ENCODE measurements around the gene ZNF70. TPM values are rescaled to one million over a fixed set of nuclear protein-coding genes. Genes with fewer than 3 reads are reported as not detected.

ZNF70 gene
- total and polyA plus RNA-seq, 9 of the 15 experiments (the other 6 are each of a cell fraction or from before 2014, with no cell fraction given), result 0.14 to 3.3 (median 1.4) TPM

DNA sequence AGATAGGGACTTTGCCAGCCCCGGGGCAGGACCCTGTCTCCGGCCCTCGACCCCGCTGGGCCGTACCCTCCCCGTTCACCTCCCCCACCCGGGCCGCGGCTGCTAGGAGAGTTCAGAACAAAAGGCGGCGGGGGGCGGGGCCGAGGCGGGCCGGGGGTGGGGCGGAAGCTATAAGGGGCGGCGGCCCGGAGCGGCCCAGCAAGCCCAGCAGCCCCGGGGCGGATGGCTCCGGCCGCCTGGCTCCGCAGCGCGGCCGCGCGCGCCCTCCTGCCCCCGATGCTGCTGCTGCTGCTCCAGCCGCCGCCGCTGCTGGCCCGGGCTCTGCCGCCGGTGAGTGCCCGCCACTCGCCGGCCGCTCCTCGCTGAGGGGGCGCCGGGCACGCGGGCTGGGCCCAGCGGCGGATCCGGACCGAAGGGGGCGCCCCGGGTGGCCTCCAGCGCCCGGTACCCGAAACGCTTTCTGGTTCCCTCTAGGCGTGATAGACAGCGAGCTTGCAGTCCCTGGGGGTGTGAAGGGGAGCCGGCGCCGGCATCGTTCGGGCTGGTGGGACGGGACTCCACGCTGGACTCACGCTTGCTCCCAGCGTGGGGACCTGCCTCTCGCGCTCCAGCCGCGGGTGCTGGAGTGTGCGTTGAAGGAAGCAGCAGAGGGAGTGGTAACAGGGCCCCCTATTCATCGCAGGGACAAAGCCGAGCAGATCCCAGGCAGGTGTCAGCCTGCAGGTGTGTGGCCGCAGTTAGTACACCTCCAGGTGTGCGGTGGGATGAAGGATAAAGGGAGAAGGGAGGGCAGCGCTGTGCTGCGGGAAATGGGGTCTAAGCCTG is 21.9 kb upstream of the ZNF70 start, which contains the start of gene MMP11 (continued):
- TF ChIP-seq, protein P1, sequence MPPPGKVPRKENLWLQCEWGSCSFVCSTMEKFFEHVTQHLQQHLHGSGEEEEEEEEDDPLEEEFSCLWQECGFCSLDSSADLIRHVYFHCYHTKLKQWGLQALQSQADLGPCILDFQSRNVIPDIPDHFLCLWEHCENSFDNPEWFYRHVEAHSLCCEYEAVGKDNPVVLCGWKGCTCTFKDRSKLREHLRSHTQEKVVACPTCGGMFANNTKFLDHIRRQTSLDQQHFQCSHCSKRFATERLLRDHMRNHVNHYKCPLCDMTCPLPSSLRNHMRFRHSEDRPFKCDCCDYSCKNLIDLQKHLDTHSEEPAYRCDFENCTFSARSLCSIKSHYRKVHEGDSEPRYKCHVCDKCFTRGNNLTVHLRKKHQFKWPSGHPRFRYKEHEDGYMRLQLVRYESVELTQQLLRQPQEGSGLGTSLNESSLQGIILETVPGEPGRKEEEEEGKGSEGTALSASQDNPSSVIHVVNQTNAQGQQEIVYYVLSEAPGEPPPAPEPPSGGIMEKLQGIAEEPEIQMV (tag; conservative IDR thresholded peaks at IDR 0.05; ENCODE audit: low read depth), result no peak
- TF ChIP-seq CREM (IDR thresholded peaks at IDR 0.05; ENCODE audit: low read depth), result no peak
- TF ChIP-seq, protein P2, sequence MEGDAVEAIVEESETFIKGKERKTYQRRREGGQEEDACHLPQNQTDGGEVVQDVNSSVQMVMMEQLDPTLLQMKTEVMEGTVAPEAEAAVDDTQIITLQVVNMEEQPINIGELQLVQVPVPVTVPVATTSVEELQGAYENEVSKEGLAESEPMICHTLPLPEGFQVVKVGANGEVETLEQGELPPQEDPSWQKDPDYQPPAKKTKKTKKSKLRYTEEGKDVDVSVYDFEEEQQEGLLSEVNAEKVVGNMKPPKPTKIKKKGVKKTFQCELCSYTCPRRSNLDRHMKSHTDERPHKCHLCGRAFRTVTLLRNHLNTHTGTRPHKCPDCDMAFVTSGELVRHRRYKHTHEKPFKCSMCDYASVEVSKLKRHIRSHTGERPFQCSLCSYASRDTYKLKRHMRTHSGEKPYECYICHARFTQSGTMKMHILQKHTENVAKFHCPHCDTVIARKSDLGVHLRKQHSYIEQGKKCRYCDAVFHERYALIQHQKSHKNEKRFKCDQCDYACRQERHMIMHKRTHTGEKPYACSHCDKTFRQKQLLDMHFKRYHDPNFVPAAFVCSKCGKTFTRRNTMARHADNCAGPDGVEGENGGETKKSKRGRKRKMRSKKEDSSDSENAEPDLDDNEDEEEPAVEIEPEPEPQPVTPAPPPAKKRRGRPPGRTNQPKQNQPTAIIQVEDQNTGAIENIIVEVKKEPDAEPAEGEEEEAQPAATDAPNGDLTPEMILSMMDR (IDR thresholded peaks at IDR 0.05 in 2 of 3, conservative IDR thresholded peaks at IDR 0.05 in 1 of 3; ENCODE audit: insufficient read depth in 2 of 3, low read depth in 1 of 3, low read length in 3 of 3), result peak in 2 of 3 experiments; percentile 10; a peak in 1 of 6 replicates
- TF ChIP-seq RBM25 (IDR thresholded peaks at IDR 0.05; ENCODE audit: low read depth, low read length, severe bottlenecking), result peak; percentile 44
- no peak for TF ChIP-seq ZNF311 (CRISPR knock-in tag; IDR thresholded peaks at IDR 0.05)
- TF ChIP-seq, protein P3, sequence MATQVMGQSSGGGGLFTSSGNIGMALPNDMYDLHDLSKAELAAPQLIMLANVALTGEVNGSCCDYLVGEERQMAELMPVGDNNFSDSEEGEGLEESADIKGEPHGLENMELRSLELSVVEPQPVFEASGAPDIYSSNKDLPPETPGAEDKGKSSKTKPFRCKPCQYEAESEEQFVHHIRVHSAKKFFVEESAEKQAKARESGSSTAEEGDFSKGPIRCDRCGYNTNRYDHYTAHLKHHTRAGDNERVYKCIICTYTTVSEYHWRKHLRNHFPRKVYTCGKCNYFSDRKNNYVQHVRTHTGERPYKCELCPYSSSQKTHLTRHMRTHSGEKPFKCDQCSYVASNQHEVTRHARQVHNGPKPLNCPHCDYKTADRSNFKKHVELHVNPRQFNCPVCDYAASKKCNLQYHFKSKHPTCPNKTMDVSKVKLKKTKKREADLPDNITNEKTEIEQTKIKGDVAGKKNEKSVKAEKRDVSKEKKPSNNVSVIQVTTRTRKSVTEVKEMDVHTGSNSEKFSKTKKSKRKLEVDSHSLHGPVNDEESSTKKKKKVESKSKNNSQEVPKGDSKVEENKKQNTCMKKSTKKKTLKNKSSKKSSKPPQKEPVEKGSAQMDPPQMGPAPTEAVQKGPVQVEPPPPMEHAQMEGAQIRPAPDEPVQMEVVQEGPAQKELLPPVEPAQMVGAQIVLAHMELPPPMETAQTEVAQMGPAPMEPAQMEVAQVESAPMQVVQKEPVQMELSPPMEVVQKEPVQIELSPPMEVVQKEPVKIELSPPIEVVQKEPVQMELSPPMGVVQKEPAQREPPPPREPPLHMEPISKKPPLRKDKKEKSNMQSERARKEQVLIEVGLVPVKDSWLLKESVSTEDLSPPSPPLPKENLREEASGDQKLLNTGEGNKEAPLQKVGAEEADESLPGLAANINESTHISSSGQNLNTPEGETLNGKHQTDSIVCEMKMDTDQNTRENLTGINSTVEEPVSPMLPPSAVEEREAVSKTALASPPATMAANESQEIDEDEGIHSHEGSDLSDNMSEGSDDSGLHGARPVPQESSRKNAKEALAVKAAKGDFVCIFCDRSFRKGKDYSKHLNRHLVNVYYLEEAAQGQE (IDR thresholded peaks at IDR 0.05; ENCODE audit: borderline replicate concordance), result 0 out of 2 replicates have a peak, but pooled peaks have one; percentile 20
- TF ChIP-seq, protein P3 (CRISPR knock-in tag; IDR thresholded peaks at IDR 0.05; ENCODE audit: low read depth), result no peak
- TF ChIP-seq SAFB (IDR thresholded peaks at IDR 0.05; ENCODE audit: borderline replicate concordance, low read depth, low read length), result peak; percentile 26; the same call in 1 of the 2 replicates
- TF ChIP-seq RBFOX2 (IDR thresholded peaks at IDR 0.05; ENCODE audit: low read depth, low read length), result peak; percentile 56
- TF ChIP-seq ZNF165 (CRISPR knock-in tag; IDR thresholded peaks at IDR 0.05; ENCODE audit: borderline replicate concordance), result no peak
- TF ChIP-seq MAFF (IDR thresholded peaks at IDR 0.05; ENCODE audit: low read length), result no peak
- peak; percentile 66 for TF ChIP-seq CXXC5 (CRISPR knock-in tag; IDR thresholded peaks at IDR 0.05)
- no peak for TF ChIP-seq ZSCAN32 (CRISPR knock-in tag; IDR thresholded peaks at IDR 0.05)
- peak; percentile 53 for TF ChIP-seq CCNT2 (IDR thresholded peaks at IDR 0.05; ENCODE audit: borderline replicate concordance, extremely low read depth, insufficient read length, low read depth, low read length)

Measured in K562 (cell line).